Activated naive CD4-positive, alpha-beta T cell treated with anti-CD3 and anti-CD28 coated beads, Interleukin-2, amount 50 U/mL, for 72 hours (primary cell): ENCODE data around the gene IRF8. TPM values are rescaled to one million over a fixed set of nuclear protein-coding genes. Genes with fewer than 3 reads are reported as not detected.

Experiments
- ATAC-seq, 2 donors: fragments of 150-1000 bp; cut with Tn5 transposase; 2 replicates each; pipeline ENCODE4 v1.10.0; 2021; ENCODE audit warnings: mild to moderate bottlenecking in 2 of 2, moderate library complexity in 2 of 2
- DNase-seq, 2 donors: peaks; one replicate each; pipeline ENCODE4 v3.0.0; 2021 to 2022; ENCODE audit warnings: low spot score in 2 of 2
- H3K27ac Mint-ChIP-seq, 2 donors: one replicate each; pipeline ENCODE4 v1.8.0; 2022; ENCODE audit warnings: mild to moderate bottlenecking in 2 of 2, mixed read lengths in 2 of 2
- H3K36me3 Mint-ChIP-seq, 2 donors: one replicate each; pipeline ENCODE4 v1.8.0; 2022; ENCODE audit warnings: mixed read lengths in 2 of 2
- H3K9me3 Mint-ChIP-seq, 2 donors: one replicate each; pipeline ENCODE4 v1.8.0; 2022; ENCODE audit warnings: mixed read lengths in 2 of 2
- total RNA-seq, 2 donors: library from RNA; stranded (reverse); gene quantifications; one replicate each; pipeline ENCODE4 v1.2.3, GENCODE V29; 2022

IRF8 gene
- total RNA-seq, 2 donors from 2014 or later, result 150 to 184 TPM

- DNase-seq, result no peak
- Mint-ChIP-seq H3K9me3 (no peaks in the 10 kb centered on the region), H3K36me3 (peaks cover 50 to 56% of the 10 kb centered on the region in 2 donors), H3K27ac (peak overlapping the region in 1 of 2 donors; percentile 55)
- ATAC-seq, result no peak
These were observed 14.9 kb downstream of the IRF8 start for GRCh38 chr16:85913688-85914422.

DNA sequence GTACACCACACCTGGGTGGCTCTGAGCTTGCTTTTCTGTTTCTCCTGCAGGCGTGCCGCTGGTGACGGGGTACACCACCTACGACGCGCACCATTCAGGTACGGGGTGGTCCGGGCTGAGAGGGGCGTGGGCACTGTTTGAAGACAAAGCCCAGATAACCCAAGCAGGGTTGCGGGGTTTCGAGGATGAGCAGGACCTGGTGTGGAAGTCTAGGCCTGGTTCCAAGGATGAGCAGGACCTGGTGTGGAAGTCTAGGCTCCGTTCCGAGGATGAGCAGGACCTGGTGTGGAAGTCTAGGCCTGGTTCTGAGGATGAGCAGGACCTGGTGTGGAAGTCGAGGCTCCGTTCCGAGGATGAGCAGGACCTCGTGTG is 15.4 kb downstream of the IRF8 start:
- Mint-ChIP-seq H3K9me3 (no peaks in the 10 kb centered on the region), H3K36me3 (peaks cover 46 to 59% of the 10 kb centered on the region in 2 donors), H3K27ac (peak overlapping the region in 1 of 2 donors; percentile 27)
- no peak for ATAC-seq
- DNase-seq, result no peak

DNA sequence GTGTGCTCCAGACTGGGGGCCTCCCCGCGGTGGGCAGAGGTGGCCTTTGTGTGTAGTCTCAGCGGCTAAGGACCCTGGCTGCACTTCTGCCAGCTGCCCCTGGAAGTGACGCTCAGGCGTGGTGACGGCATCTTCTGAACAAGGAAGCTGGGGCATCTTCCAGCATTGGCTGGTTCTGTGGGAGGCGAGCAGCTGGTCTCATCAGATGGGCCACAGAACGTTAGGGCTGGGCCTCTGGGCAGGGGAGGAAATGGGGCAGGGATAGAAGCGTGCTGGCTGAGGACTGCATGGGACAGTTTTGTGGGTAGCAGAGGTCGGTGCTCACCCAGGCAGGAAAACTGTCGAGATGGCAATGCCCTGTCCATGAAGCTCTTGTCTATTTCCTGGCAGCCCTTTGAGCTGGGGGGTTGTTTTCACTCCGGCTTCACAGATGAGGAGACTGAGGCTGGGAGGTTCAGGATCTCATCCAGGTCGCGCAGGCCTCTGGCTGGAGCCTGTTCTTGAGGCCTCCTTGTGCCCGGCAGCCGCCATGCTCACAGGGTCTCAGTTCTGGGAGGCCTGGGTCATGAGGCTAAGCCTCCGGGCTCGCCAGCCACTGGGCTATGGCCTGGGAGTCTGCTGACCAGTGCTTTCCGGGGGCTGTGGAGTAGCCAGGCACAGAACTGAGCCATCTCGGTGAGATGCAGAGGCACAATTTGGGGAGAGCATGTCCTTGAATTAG is 16.3 kb downstream of the IRF8 start:
- DNase-seq (no peak), ATAC-seq (no peak)
- Mint-ChIP-seq H3K9me3 (no peaks in the 10 kb centered on the region), H3K36me3 (peaks cover 42 to 58% of the 10 kb centered on the region in 2 donors), H3K27ac (peak overlapping the region in 1 of 2 donors; percentile 86)

DNA sequence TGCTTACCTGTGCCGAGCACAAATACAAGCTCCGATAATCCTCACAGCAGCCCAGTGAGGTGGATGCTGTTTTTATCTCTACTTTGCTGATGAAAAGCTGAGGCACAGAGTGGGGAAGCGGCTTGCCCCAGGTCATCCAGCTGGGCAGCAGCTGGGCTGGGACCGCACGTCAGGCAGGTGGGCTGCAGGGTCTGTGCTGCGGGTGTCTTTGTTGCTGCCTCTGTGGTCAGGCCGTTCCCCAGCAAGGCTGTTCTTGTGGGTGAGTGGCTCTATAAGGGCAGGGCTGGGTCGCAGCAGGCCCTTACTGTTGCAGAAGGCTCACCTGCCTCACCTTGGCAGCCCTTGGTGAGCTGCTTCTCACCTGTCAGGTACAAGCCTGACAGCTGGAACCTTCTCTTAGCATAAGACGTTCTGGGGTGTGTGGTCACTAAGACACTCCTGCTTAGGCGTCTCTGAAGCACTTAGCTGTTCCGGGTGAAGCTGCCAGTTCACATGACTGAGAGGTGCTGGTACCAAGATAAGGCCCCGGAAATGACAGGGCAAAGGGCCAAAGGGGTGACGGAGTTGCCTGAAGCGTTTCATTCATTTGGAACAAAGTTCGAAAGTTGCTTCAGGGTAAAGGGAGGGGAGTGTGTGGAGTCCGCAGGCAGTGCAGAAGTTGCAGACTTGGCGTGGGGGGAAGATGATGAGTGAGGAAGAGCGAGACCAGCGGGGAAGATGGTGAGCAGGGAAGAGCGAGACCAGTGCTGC is 17.4 kb downstream of the IRF8 start:
- peak overlapping the region in 1 of 2 donors; percentile 94 for H3K27ac Mint-ChIP-seq
- DNase-seq, result no peak
- peak in 1 of 2 donors; percentile 22 for ATAC-seq
- no peaks in the 10 kb centered on the region for H3K9me3 Mint-ChIP-seq
- peaks cover 51 to 57% of the 10 kb centered on the region in 2 donors for H3K36me3 Mint-ChIP-seq

DNA sequence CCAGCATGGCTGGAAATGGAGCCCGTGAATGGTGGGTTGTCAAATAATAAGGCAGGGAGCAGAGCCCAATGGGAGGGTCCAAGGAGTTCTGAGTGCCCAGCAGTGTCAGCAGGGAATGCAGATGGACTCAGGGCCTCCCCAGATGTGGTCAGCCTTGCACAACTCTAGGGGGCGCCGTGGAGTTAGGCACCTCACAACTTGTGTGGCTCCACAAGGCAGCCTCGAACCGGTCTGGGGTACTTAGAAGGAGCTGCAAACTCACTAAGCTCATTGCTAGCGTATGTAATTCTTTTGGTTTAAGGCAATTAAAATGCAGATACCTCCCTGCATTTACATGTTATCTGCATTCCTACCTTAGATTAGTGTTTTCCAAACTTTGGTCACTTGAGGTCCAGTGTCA is 18.1 kb downstream of the IRF8 start:
- Mint-ChIP-seq H3K27ac (no peak overlapping the region), H3K36me3 (peaks cover 48 to 52% of the 10 kb centered on the region in 2 donors), H3K9me3 (no peaks in the 10 kb centered on the region)
- DNase-seq (no peak), ATAC-seq (no peak)

DNA sequence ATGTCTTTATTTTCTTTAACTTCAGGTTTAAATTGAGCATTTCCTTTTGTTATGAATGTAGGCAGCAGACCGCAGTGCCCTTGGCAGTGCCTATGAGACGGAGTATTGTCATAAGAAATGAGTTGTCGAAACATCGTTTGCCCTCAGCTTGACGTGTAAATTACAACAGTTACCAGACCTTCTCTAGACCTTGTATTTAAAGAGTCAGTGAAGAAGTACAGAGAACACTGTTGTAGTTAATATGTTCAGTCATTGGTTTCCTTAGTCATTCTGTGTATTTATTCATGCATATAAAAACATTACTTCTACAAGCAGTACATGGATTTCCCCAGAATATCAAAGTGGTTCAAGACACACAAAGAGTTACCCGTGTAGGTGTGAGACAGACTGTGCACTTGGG is 19.0 kb downstream of the IRF8 start:
- Mint-ChIP-seq H3K27ac (peak overlapping the region in 1 of 2 donors; percentile 60), H3K9me3 (no peaks in the 10 kb centered on the region)

DNA sequence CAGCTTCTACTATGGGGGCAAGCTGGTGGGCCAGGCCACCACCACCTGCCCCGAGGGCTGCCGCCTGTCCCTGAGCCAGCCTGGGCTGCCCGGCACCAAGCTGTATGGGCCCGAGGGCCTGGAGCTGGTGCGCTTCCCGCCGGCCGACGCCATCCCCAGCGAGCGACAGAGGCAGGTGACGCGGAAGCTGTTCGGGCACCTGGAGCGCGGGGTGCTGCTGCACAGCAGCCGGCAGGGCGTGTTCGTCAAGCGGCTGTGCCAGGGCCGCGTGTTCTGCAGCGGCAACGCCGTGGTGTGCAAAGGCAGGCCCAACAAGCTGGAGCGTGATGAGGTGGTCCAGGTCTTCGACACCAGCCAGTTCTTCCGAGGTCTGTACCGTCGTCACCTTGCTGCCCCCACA is 19.5 kb downstream of the IRF8 start:
- no peaks in the 10 kb centered on the region for H3K9me3 Mint-ChIP-seq
- H3K27ac Mint-ChIP-seq, result no peak overlapping the region
- H3K36me3 Mint-ChIP-seq, result peaks cover 40 to 45% of the 10 kb centered on the region in 2 donors
- ATAC-seq, result no peak
- DNase-seq, result no peak

More for the DNA sequence above, 19.0 kb downstream of the IRF8 start:
- no peak for ATAC-seq
- DNase-seq, result no peak
- peaks cover 45% of the 10 kb centered on the region in 2 donors for H3K36me3 Mint-ChIP-seq

GRCh38 chr16:85919271-85920267 is 20.6 kb downstream of the IRF8 start:
- Mint-ChIP-seq H3K27ac (peak overlapping the region in 1 of 2 donors; percentile 95), H3K9me3 (no peaks in the 10 kb centered on the region), H3K36me3 (peaks cover 34 to 39% of the 10 kb centered on the region in 2 donors)
- DNase-seq, result no peak
- peak in 1 of 2 donors; percentile 12 for ATAC-seq

GRCh38 chr16:85921026-85921425 is 22.1 kb downstream of the IRF8 start:
- DNase-seq (no peak), ATAC-seq (no peak)
- no peaks in the 10 kb centered on the region for H3K9me3 Mint-ChIP-seq
- peak overlapping the region in 1 of 2 donors; percentile 90 for H3K27ac Mint-ChIP-seq
- H3K36me3 Mint-ChIP-seq, result peaks cover 38% of the 10 kb centered on the region in 2 donors

DNA sequence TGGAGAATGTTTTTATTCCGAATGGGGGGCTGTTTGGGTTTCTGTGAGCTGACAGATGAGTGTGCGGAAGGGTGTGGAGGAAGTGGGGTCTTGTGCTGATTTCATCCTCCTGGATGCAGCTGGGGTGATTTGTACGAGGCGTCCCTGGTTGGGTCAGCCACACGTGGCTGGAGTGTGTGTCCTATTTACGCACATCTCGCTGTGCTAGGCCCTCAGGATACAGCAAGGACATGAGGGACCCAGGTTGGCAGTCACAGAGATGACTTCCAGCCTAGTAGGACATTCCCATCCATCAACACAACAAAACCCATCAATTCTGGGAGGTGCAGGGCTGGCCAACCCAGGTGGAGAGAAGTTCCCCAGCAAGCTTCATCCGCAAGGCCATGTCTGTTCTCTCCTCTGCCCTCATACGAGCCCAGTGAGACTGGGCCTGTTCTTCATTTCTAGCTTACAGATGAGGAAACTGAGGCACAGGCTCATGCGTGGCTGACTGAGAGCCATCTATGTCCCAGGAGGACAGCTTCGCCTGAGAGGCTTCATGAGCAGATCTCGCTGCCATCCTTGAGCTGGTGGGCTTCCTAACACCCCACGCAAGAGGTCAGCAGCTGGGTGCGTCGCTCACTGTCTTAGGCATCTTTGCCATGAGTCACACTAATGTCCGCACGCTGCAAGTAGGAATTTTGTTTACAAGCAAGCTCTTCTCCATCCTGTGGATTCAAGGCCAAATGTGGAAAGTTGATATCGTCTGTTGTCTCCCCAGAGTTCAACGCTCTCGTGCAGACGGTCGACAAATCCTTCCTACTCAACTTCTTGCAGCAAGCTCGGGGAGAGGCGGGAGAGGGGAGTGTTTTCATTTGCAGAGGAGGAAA is 24.4 kb downstream of the IRF8 start:
- ATAC-seq (no peak), DNase-seq (no peak)
- H3K27ac Mint-ChIP-seq, result peak overlapping the region in 1 of 2 donors; percentile 47
- peaks cover 23 to 26% of the 10 kb centered on the region in 2 donors for H3K36me3 Mint-ChIP-seq
- H3K9me3 Mint-ChIP-seq, result no peaks in the 10 kb centered on the region

DNA sequence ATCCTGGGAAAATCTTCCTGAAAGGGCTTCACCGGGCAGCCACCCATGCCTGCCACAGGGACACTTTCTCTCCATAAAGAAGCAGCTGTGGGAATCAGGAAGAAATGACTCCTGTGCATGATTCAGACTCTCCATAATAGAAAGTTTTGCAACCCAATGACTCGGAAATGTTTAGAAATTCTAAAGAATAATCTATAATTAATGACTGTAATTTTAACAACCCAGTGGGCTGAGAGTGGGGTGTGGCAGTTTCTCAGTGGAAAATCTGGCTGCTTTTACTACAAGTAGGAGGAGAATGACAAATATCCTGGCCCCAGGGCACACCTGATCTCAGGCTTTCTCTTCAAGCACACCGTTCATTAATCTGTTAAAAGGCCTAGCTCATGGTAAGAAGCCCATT is 25.7 kb downstream of the IRF8 start:
- ATAC-seq (peak; percentile 63 to 72), DNase-seq (no peak)
- Mint-ChIP-seq H3K36me3 (peaks cover 13 to 19% of the 10 kb centered on the region in 2 donors), H3K9me3 (no peaks in the 10 kb centered on the region), H3K27ac (peak overlapping the region; percentile 9 to 45)

DNA sequence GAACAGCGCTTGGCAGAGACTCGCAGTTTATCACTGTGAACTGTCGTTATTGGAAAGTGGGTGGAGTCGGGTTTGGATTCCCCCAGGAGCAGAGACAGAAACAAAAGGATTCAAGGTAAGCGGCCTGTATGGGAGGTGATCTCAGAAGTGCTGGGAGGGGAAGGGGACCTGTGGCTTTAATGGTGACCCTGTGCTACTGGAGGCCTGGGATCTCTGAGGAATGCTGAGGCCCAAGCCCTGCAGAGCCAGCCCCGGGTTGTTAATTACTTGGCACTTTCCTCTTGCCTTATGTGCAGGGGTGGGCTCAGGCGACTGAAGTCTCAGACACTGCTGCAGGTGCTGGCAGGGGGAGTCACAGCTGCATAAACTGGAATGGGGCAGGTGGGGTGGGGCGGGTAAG is 27.4 kb downstream of the IRF8 start:
- Mint-ChIP-seq H3K9me3 (no peaks in the 10 kb centered on the region), H3K27ac (no peak overlapping the region), H3K36me3 (peaks cover 5 to 6% of the 10 kb centered on the region in 2 donors)
- DNase-seq, result no peak
- ATAC-seq, result no peak

- H3K9me3 Mint-ChIP-seq, result no peaks in the 10 kb centered on the region
- no peak overlapping the region for H3K27ac Mint-ChIP-seq
- DNase-seq (no peak), ATAC-seq (no peak)
- peaks cover 0 to 5% of the 10 kb centered on the region in 2 donors for H3K36me3 Mint-ChIP-seq
These were observed 28.4 kb downstream of the IRF8 start for GRCh38 chr16:85927371-85927770.

GRCh38 chr16:85927959-85928358 is 29.0 kb downstream of the IRF8 start:
- Mint-ChIP-seq H3K36me3 (peaks cover 0 to 5% of the 10 kb centered on the region in 2 donors), H3K9me3 (no peaks in the 10 kb centered on the region), H3K27ac (no peak overlapping the region)
- ATAC-seq (no peak), DNase-seq (no peak)

DNA sequence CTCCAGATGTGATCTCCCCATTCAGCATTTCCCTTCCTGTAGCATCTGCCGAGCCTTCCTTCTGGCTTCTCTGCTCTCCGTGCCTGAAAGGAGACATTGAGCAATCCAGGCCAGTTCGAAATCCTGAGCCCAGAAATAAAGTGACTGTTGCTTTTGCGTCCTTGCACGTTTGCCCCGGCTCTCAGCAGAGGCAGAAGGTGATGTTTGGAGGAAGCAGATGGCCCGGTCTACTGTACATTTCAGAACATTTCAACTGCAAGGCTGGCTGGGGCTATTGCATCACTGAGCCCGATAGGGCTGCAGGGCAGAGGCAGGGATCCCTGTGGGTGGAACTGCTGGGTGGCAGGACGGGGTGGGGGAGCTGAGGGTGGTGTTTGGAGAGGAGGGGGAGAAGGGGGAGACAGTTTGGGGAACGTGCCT is 29.4 kb downstream of the IRF8 start:
- Mint-ChIP-seq H3K36me3 (peaks cover 4 to 5% of the 10 kb centered on the region in 2 donors), H3K9me3 (no peaks in the 10 kb centered on the region), H3K27ac (no peak overlapping the region)
- ATAC-seq (no peak), DNase-seq (no peak)
